Measurements from ENCODE around the gene FAM53B.

Gene FAM53B

GRCh38 chr10:124762281-124762680 is 18.1 kb upstream of the FAM53B start:
- no peak overlapping the region for H3K4me3 ChIP-seq (ENCODE audit: low read length)
- no peak for TF ChIP-seq CTCF (conservative IDR thresholded peaks at IDR 0.05; ENCODE audit: low read length)
- no peak for DNase-seq (ENCODE audit: low read depth)

GRCh38 chr10:124756156-124756903 is 12.2 kb upstream of the FAM53B start:
- DNase-seq (ENCODE audit: low read depth): no peak
- TF ChIP-seq CTCF (conservative IDR thresholded peaks at IDR 0.05; ENCODE audit: low read length): no peak

GRCh38 chr10:124755581-124755980 is 11.4 kb upstream of the FAM53B start:
- no peak for TF ChIP-seq CTCF (conservative IDR thresholded peaks at IDR 0.05; ENCODE audit: low read length)
- no peak overlapping the region for H3K4me3 ChIP-seq (ENCODE audit: low read length)
- DNase-seq (ENCODE audit: low read depth): no peak

More at GRCh38 chr10:124756156-124756903, 12.2 kb upstream of the FAM53B start:
- no peak overlapping the region for H3K4me3 ChIP-seq (ENCODE audit: low read length)

- DNase-seq (ENCODE audit: low read depth): no peak
- no peak for TF ChIP-seq CTCF (conservative IDR thresholded peaks at IDR 0.05; ENCODE audit: low read length)
- no peak overlapping the region for H3K4me3 ChIP-seq (ENCODE audit: low read length)
Measured at GRCh38 chr10:124754227-124754626, 10.0 kb upstream of the FAM53B start.

- DNase-seq (ENCODE audit: low read depth): no peak
- TF ChIP-seq CTCF (conservative IDR thresholded peaks at IDR 0.05; ENCODE audit: low read length): no peak
- no peak overlapping the region for H3K4me3 ChIP-seq (ENCODE audit: low read length)
Measured at GRCh38 chr10:124748953-124749645, 4.9 kb upstream of the FAM53B start.

GRCh38 chr10:124748166-124748565 is 4.0 kb upstream of the FAM53B start:
- no peak for DNase-seq (ENCODE audit: low read depth)
- no peak for TF ChIP-seq CTCF (conservative IDR thresholded peaks at IDR 0.05; ENCODE audit: low read length)
- no peak overlapping the region for H3K4me3 ChIP-seq (ENCODE audit: low read length)

GRCh38 chr10:124747745-124748144 is 3.6 kb upstream of the FAM53B start:
- H3K4me3 ChIP-seq (ENCODE audit: low read length): no peak overlapping the region
- no peak for DNase-seq (ENCODE audit: low read depth)

More at GRCh38 chr10:124747745-124748144, 3.6 kb upstream of the FAM53B start:
- TF ChIP-seq CTCF (conservative IDR thresholded peaks at IDR 0.05; ENCODE audit: low read length): no peak
